NCI-H82 (cell line): ENCODE results near the gene RBMS1.
"Not testable (repeated sequence)": the region's sequence is repeated elsewhere in the genome, so short reads cannot be mapped to it uniquely, and the experiment has no call there.

Experiments used
- DNase-seq: peaks from one replicate; lab custom pipeline; 2025; lab: John Stamatoyannopoulos, UW

The RBMS1 gene

DNA sequence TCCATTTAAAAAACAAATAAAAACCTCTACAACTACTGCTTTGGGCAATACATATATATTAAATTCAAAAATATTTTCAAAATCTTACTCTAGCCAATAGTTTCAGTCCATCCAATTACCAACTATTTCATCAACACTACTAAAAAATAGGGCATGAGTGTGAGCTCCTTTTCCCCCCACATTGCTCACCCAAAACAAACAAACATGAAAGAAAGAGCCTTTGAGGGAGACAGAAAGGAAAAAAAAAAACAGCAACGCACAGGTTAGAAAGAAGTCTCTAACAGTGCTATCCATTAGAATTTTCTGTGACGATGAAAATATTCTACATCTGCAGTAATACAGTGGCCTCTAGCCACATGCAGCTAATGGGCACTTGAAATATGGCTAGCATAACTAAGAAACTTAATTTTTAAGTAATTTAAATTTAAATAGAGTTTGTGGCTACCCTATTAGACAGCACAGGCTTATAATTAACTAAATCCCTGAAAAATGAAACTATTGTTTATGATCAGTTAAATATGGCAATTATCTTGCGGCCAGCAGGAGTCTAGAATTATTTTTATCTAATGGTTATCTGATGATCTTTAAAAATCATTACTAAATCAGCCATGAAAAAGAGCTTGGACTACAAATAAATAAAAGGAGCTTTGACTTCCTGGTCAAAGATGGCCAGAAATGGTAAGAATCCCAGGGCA is 59.2 kb downstream of the RBMS1 start:
- no peak for DNase-seq

DNA sequence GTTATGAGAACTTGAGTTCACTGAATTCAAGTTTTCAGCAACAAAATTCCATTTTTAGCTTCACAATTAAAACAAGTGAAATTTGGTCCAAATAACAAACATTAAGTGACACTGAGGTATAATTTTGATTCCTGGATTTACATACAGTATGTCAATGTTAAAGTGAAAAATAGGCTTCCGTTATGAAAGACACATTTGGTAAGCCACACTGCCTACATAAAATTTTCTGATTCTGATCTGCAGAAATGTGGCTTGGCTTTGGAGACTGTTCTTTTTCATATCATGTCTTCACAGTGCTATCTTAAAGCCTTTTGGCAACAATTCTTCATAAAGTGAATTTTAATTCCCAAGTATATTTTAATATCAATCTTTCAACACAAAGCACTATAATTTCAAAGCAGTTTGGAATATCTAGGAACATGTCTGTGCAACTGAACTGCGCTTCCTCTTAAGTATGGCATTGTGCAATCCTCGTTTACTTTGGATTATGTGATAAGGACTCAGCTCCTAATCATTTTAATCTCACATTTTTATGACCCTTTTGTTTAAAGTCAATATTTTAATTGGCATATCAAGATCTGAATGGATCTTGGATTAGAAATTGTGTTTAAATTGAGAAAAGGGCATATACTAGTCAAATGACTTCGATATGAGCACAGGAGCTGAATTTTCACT is 60.0 kb downstream of the RBMS1 start:
- no peak for DNase-seq

DNA sequence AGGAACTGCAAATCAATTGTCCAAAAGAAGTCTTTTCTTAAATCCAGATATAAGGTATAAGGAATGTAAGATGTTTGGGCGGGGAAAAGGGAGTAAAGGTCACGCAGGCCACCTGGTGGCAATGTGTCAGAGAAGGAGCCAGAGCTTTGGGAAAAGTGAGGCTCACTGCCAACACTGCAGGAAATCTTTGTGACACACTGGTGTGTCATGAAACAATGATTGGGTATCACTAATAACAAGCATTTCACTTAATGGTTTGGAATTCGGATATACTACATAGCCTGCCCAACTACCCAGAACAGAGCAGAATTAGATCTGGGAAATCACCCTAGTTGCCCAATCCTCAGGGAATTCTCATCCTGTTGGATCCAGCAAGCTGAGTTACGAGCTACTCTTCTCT is 61.0 kb downstream of the RBMS1 start:
- no peak for DNase-seq

DNA sequence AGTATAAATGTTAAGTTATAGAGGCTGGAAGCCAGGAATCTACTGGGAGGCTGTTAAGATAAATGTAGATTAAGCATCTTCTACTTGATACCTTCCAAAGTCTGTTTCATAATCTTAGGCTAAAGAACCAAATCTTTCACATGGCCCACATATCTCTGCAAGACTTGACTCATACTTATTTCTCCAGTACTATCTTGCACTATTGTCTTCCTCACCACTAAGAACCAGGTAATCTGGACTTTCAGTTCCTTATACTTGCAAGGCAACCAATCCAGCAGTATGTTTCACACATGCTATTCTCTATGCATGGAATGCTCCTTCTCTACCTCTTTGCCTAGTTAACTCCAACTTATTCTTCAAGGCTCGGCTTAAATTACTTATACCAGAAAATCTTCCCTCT is 62.2 kb downstream of the RBMS1 start:
- no peak for DNase-seq

DNA sequence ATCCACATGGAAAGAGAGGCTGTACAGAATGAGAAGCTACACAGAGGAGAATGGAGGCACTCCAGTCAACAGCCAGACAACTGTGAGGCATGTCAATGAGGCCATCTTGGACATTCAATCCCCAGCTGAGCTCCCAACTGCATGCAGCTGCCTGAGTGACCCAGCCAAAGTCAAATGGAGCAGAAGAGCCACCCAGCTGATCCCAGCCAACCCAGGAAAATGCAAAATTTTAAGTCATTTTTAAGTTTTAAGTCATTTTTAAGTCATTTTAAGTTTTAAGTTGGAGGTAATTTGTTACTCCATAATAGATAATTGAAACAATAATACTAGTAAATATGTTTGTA is 63.6 kb downstream of the RBMS1 start:
- no peak for DNase-seq

DNA sequence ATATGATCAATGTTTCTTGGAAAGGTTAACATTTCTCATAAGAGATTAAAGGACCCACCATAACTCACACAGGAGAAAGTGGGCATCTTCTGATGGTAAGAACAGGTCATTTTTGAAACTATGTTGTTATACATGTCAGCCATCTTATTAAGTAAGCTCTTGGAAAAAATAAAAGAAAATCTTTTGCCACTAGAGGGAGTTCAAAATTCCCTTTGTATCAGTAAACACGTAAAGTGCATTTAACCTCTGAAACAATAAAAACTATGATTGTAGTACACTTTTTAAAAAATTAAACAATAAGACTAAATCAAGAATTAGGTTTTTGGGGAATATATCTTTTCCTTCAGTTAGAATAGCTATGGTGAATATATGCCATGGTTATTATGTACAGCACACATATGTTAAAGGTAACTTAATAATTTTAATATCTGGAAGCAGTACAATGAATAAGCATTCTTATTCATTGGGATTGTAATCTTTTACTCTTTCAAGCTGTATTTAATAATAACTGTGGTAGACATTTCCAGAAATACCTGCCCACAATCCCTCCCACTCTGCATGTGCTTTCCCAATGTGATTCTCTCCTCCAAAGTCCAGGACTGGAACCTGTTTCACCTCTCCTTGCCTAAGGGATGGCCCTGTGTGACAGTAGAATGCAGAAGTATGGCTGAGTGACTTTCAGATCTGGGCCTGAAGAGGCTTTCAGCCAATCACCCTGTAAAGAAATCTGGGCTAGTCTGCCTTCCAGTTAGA is 64.2 kb downstream of the RBMS1 start:
- DNase-seq = peak; percentile 72

DNA sequence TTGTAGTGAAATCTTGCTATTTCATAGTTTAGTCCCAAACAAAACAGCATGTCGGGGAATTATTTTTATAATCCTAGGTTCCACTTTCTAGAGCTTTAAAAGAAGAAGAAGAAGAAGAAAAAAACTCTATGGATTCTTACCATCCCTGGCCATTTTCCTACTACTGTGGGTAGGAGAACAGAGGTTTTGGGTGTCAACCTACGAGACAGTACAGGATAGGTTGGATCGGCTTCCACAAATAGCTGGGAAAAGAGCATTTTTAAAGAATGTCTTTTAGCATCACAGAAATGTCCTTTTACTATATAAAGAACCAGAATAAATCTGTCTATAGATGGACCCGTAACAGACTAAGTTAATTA is 65.2 kb downstream of the RBMS1 start:
- DNase-seq = no peak

DNA sequence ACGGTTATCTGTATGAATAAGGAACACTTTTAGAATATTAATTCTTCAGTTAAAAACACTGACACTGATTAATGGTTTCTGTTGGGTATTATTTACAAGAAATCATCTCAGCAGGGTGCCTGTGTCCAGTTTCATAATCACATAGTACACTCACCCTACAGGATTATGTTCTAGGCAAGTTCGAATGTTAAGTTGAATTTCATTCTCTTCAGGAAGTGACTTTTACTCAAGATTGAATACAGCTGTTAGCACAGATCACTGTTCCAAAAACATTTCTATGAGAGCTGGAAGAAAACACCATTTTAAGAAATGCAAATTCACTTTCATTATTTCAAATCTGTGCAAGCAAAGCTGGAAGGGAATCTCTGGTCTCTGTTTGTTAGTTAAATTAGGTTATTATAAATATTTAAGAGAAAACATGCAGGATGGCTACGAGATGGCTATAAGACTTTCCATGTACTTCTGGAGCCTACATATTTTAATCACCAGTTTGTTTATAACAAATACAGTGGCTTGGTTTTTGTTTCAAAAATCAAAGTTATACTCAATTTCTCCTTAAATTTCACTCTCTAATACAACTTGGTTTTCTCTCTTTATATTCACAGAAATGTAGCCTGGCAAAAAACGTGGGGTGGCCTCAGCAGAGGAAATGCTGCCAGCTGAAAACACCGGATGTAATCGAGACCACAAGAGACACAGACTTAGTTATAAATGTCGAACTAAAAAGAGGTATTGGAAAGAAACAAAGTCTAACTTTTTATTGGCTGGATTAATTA is 65.8 kb downstream of the RBMS1 start:
- no peak for DNase-seq

DNA sequence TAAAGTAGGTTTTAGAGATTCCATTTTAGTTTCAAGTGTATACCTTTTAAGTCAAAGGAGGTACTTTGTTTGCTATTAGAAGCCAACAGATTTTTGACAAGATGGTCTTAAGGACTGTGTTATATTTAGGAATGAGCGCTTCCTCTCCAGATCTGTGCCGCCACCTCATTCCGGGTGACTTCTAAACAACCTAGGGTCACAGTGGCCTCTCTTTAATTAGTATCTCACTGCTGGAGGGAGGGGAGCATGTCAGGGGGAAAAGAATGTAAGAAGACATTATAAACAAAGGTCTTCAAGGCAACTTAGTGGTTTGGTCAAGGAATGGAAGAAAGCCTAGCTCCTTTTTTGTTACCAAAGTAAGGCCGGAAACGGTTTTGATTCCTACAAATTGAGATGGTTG is 67.0 kb downstream of the RBMS1 start:
- no peak for DNase-seq

DNA sequence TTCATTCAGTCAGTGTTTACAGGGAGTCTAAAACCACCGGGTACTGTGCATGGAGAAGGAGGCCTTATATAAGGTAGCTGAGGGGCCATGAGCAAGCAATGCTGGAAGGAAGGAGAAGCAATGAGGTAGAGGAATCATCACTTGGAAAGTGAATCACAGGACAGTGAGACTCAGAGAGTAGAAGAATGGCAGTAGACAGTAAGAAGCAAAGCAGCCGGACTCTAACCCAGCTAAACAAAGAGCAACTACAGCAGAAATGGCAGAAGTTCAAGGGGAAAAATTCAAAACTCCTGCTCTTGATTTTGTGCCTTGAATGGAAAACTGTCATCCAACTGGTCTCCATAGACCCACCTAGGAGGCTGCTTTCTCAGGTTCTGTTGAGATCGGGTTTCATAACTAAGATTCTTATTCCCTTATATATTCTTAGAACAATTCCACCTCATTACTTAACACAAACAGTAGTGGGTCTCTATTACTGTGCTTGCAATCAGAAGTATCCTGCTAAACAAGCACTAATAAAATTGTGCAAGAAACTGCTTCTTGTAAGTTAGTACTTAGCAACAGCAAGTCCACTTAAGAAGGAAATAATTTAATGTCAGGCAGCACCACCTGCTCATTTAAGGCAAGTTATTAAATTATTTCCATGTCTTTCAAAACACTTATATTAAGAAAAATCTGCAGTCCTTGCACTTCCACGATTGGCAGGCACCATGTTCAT is 68.0 kb downstream of the RBMS1 start:
- no peak for DNase-seq

DNA sequence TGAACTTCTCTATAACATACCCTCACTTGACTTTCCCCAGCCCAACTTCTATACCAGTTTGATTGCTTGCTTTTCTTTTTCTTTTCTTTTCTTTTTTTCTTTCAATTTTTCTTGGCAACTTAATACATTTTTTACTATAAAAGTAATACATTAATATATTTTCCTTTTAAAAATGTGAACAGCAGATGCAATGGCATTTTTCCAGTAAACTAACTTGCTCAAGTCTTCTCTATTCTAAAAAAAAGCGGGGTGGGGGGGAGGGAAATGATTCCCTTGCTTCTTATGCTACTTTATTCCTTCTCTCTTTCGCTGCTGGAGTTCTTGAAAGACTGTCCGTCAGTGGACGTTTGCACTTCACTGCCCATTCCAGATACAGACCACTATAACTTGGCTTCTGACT is 70.5 kb downstream of the RBMS1 start:
- DNase-seq = no peak

DNA sequence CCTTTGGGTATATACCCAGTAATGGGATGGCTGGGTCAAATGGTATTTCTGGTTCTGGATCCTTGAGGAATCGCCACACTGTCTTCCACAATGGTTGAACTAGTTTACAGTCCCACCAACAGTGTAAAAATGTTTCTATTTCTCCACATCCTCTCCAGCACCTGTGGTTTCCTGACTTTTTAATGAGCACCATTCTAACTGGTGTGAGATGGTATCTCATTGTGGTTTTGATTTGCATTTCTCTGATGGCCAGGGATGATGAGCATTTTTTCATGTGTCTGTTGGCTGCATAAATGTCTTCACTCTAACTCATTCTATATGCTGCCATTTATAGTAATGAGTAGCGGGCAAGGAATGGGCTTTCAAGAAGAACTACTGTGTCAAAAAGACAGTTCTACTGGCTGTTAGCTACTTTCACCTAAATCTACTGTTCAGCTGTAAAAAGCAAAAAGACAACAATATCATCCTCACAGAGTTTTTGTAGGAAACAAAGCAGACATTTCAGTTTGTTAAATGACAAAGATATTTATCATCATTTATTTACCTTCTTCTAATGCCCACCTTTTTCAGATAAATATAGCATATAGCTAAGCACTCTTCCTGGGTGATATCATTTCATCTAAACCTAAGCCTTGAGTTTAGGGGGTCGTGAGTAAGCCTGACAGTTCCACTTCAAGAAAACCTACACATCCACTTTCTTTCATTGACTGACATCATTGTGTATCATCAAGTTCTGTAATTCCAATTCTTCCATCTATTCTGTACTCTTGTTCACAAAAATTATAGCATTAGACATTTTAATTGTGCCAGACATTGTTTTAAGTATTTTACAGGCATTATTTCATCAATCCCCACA is 71.7 kb downstream of the RBMS1 start:
- DNase-seq = not testable (repeated sequence)

DNA sequence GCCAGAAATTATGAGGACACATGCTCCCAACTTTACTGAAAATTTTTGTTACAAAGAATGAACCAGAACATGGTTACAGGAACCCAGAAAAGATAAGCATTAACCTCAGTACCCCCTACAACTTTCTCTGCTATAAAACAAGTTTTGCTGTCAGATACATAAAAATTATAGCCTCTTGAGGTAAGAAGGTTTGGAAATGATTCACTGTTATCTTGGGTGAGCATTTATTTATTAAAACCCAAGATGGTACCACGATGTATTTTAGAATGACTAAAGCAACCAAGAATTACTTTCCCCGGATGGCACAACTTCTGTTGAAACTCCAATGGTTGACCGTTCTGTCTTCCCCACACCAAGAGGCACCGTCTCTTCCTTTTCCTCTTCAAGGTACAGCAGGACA is 72.9 kb downstream of the RBMS1 start:
- no peak for DNase-seq

DNA sequence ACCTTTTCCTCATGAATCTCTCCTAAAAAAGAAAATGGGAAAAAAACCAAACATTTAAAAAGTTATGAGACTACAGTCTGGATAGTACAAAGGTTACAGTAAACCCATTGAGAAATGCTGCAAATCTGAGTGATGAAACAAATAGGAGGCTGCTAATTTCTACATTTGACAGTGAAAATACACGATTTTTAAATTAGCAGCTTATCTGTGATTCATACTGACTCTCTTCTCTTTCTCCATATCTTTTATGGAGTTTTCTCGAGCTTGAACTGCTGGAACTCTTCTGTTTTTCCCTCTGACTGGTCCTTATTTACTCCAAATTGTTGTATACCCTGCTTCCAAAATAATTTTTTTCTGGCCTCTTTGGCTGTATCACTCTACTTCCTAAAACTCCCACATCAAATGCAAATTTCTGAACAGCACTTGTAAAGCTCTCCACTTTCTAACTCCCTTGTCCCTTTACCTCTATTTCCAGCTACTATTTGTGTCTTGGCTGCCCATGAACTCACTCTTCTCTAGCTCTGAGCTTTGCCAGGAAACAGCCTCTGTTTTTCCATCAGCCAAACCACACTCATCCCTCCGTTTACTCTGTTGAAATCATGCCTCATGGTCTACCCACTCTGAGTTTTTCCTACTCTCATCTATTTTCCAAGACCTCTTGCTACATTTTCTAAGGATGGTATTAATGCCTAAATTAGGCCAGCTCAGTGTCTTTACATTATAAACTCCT is 73.7 kb downstream of the RBMS1 start:
- DNase-seq = no peak

DNA sequence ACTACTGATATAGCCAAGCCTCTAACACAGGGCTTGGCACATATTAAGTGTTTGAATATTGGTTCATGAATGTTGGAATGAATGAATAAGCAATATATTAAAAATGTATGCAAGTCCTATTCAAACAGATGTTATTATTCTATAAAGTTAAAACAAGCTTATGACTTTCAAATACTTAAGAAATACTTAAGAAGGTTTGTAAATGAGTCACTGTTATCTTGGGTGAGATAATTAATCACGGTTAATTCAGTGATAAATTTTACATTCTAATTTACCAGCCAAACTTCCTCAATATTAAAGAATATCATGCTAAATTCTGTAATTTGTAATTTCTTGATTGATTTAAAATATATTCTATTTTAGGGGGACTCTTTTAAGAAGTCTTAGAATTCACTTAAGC is 74.8 kb downstream of the RBMS1 start:
- DNase-seq = no peak

DNA sequence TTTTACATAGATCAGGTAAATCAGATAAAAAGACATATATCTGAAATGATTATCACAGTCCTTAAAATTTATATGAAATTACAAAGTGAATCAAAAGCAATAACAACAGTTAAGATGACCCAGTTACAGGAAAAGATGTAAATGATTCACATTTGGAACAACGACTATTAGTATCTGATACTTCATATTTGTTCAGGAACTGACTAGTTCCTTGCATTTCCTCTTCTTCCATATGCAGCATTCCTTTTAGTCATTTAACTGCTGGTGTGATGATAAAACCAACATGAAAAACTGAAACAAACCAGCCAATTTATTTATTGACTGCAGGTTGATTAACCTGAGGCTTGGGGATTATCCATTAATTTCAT is 75.2 kb downstream of the RBMS1 start:
- no peak for DNase-seq

DNA sequence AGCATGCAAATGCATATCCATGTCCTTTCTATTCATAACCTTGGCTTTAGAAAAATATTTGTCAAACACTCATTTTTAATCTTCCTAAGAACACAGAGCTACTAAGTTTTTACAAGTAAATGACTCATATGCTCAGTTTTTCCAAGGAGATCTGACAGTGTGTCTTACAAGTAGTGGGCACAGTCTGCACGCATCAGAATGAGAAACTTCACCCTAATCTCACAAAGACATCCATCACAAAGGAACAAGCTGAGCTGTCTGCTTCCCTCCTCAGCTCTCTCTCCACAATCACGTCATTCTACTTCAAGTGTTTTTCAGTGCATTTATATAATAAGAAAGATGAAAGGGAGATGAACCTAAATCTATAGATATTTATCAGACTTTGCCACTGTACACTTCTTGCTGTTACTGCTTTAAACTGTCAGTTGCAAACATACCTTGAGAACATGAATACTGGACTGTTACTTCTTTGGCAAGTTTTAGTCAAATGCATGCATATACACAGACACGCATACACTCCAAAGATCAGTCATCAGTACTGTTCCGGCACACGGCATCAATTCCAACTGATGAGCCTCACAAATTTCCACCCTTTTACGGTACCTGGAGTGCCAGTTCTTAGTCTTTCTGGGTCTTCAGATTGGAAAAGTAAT is 75.7 kb downstream of the RBMS1 start:
- DNase-seq = no peak

DNA sequence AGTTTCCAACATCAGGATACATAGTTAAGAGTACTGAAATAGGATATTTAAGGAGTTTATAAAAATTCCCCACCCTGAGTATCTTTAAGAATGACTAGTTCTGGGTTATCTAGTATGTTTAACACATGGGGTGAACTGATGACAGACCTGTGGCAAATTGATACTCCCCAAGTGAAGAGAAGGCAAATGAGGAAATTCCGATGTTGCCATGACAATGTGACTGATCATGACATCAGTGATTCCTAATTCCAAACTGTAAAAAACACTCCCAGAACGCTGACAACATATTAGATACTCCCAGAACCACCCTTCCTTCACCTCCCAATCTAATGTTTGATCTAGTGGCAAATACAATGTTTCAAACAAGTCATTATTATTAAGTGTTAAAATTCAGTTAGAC is 77.6 kb downstream of the RBMS1 start:
- no peak for DNase-seq

DNA sequence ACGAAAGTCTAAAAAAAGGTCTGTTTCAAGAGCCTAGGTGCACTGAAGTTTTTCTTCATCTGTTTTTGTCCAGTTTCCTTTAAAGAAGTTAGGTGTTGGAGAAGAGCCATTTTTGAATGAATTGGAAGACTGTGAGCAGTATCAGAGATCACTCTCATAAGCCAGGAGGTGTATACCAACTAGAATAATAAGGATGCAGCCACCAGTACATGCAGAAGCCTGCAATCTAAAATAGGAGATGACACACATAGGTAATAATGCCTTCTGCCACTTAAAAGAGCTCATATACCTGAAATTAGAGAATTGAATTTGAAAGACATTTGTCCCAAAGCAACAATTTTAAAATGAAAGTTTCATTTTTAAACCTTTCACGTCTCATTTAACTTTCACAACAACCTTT is 81.7 kb downstream of the RBMS1 start:
- no peak for DNase-seq

DNA sequence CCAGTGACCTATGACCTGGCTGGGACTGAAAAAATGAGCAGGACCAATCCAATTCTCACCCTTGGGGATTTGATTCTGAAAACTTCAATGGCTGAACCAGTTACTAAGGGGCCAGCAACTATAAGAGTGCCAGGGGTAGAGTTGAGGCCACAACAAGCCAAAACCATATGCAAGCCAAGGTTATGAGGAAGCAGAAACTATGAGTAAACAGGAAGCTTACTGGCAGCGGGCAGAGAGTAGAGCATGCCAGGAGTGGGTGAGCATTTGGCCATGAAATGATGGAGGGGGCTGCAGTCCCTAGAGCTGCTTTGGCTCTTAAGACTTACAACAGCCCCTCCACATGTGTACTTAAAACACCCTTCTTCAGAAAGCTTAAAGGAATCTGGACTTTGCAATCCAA is 82.4 kb downstream of the RBMS1 start:
- no peak for DNase-seq
